ENCODE measurements around the gene ZFHX2.

The ZFHX2 gene

GRCh38 chr14:23573384-23574015 is 21.9 kb upstream of the ZFHX2 start:
- in situ Hi-C loops (cut with HindIII; ENCODE audit: low sequenced_read_pairs) = no loop called here

DNA sequence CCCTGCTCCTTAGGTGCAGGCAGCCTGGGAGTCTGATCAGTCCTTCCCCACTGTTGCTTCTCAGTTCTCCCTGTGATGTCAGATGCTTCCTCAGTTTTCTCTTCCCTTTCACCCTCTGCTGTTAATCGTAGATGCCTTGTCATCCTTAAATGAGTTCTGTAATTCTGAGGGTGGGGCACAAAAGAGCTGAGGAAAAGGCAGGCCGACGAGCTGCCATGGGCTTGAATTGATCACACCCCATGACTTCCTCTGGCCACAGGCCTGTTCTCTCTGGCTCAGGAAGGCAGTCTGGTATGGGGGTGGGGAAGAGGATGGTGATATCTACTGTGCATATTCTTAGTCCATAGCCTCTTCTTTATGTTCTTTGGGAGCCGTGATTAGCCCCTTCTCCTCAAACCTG is 21.3 kb upstream of the ZFHX2 start:
- in situ Hi-C loops (cut with HindIII; ENCODE audit: low sequenced_read_pairs) = no loop called here

GRCh38 chr14:23572524-23572828 is 20.9 kb upstream of the ZFHX2 start:
- in situ Hi-C loops (cut with HindIII; ENCODE audit: low sequenced_read_pairs) = no loop called here

DNA sequence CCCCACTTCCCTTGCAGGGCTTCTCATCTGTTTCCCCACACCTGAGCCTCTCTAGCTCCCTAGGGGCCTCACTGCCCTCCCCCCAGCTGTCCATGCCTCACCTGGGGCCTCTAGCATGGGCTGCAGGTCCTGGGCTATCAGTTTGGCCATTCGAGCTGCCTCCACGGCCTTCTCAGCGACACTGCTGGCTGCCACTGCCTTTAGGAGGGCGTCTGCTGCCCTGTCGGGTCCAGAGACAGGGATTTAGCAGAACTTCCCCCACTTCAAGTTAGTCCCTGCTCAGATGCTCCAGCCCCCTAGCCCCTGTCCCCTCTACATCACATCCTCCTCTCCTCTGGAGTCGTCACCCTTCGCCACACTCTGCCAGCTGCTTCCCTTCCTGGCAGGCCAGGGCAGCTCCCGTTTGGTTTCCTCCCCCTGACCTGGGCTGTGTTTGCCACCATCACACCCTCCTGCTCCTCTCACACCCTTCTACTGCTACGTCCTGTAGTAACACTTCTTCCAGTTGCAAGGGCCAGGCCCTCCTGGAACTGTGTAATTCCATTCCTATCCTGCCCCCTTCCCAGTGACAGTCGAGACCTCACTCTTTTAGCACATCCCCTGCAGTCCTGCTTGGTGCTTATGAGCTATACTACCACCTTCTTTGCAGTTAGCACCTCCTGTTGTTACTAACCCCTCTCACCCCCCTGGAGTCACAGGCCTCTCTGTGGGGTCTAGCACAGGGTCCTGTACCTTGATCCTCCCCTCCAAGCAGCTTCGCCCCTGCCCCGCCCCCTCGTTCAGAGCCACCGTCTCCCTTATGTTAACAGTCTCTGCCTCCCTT is 20.3 kb upstream of the ZFHX2 start:
- in situ Hi-C loops (cut with HindIII; ENCODE audit: low sequenced_read_pairs) = no loop called here

- in situ Hi-C loops (cut with HindIII; ENCODE audit: low sequenced_read_pairs) = no loop called here
These were observed 19.4 kb upstream of the ZFHX2 start for GRCh38 chr14:23570806-23571483.

DNA sequence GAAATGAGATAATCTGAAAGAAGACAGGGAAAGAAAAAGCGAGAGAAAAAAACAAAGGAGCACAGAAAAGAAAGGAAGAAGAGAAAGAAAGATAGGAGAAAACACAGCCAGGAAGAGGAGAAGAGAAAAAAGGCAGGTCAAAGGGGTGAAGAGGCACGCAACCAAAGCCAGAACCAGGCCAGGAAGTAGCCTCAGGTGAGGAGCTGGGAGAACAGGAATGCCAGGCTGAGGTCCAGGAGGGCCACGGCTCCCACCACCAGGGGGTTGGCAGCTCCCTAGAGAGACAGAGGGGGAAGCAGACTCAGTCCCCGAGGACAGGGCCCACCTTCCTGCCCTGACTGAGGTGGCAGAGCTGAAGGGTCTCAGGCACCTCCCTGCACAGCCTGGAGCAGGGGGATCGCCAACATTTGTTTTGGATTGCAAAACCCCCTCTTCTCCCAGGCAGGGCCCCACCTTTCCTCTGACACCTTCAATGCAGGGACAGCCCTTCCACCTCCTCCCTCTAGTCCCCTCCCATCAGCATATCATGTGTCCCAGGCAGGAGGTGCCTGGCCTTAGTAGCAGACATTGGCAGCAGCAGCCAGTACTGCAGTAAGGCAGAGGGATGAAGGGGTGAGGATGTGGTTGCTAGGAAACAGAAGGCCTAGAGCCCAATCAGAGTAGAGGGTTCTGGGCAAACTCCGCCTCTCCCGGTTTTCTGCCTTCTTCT is 18.0 kb upstream of the ZFHX2 start:
- in situ Hi-C loops (cut with HindIII; ENCODE audit: low sequenced_read_pairs) = no loop called here

DNA sequence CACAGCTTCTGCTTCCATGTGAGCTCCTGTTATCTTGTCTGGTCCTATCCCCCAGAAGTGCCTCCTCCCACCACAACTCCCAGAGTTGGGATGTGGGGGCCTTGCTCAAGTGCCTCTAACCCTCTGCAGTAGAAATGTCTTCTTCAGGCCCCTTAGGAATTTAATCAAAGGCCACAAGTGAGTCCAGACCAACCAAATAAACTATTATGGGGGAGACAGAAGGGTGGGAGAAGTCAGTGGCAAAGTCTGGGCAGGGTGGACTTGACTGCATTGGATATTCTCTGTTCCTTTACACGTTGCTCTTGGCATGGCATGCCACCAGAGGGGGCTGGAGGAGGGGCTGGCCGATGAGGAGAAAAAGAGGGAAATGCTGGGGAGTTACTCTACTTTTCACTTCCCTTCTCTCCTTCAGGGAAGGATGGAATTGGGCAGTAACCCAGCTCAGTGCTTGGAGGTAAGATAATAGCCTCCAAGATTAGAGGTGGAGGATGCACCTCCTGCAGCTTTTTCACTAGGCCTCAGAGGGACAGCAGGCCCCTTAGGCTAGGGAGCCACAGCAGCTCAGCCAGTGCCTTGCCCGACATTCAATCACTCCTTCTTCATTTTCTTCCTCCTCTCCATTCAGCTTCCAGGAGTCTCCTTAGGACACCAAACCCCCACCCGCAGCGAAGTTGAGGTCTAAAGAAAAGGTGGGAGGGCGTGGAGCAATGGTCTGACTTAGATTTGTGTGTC is 17.2 kb upstream of the ZFHX2 start:
- in situ Hi-C loops (cut with HindIII; ENCODE audit: low sequenced_read_pairs) = no loop called here

DNA sequence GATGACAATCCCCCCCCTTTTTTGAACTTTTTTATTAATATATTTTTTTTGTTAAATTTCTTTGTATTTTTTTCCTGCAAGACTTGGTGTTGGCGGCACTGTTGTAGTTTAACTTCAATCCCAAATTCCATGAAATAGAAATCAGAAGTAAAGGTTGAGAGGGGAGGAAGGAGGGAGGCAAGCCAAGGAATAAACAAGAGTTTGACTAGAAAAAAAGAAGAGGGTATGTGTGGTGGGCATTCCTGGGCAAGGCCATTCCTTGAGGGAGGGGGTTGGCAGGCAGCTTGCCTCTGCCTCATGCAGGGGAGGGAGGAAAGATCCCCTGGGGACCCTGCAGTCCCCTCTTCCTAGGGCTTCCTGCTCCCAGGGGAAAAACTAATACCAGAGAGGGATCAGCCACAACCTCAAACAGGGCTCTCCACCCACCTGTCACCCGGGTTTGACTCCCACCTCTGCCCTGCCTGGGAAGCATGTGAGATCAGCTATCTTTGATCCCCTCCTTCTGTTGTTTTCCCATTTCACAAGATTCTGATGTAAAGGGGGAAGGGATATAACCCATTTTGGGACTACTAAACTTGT is 16.5 kb upstream of the ZFHX2 start:
- in situ Hi-C loops (cut with HindIII; ENCODE audit: low sequenced_read_pairs) = no loop called here

GRCh38 chr14:23567186-23568020 is 15.8 kb upstream of the ZFHX2 start, which contains the start of gene AP1G2:
Gene AP1G2, minus strand, starts transcription at chr14:23567791. Its CDS starts 477 bp downstream, at chr14:23567314.
- in situ Hi-C loops (cut with HindIII; ENCODE audit: low sequenced_read_pairs) = no loop called here

- in situ Hi-C loops (cut with HindIII; ENCODE audit: low sequenced_read_pairs) = no loop called here
These were observed 15.2 kb upstream of the ZFHX2 start for GRCh38 chr14:23566778-23567185.

- in situ Hi-C loops (cut with HindIII; ENCODE audit: low sequenced_read_pairs) = no loop called here
These were observed 14.7 kb upstream of the ZFHX2 start for GRCh38 chr14:23566112-23566777.

DNA sequence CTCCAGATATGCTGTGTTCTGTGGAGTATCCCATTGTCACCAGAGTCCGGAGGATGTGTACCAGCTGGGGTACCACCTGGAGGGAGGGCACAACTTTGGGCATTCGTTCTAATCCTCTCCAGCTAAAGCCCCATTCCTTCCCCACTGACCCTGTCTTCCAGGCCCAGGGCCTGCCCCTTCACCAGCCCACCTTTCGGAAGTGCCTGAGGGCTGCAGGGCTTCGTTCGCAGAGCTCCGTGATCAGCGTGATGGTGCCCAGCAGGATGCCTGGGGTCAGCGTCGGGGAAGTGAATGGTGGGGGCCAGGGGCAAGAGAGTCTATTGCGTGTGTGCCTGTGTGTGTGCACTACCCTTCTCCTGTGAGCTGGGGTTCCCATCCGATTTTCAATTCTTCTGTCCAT is 14.1 kb upstream of the ZFHX2 start:
- in situ Hi-C loops (cut with HindIII; ENCODE audit: low sequenced_read_pairs) = no loop called here

GRCh38 chr14:23564876-23565275 is 13.3 kb upstream of the ZFHX2 start:
- in situ Hi-C loops (cut with HindIII; ENCODE audit: low sequenced_read_pairs) = no loop called here

- in situ Hi-C loops (cut with HindIII; ENCODE audit: low sequenced_read_pairs) = no loop called here
These were observed 12.7 kb upstream of the ZFHX2 start for GRCh38 chr14:23564181-23564812.

GRCh38 chr14:23563473-23564180 is 12.1 kb upstream of the ZFHX2 start:
- in situ Hi-C loops (cut with HindIII; ENCODE audit: low sequenced_read_pairs) = no loop called here

DNA sequence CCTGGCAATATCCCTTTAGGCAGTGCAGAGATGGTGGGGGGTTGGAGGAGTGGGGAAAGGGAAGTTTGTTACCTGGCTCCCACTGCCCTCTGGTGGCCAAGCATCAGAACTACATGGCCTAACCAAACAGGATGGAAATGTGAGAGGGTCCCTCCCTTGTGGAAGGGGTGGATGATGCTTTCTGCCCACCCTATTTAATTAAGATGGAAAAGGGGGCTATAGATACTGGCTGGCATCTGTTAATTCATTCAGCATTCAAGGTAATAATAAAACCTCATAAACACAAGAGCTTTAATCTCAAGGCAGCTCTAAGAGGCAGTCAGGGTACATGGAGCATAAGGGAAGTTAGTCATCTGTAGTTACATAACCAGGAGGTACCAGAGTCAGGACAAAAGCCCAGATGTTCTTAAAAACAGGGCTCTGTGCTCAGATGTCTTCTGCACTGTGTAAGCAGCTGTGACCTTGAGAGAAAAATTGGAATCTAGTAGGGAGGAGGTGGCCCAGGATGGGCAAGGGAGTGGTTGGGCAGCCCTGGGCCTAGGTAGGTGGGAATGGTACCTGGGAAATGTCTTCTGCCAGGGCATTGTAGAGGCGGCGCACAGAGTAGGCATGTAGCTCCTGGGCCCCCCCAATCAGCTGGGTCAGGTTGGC is 11.4 kb upstream of the ZFHX2 start:
- in situ Hi-C loops (cut with HindIII; ENCODE audit: low sequenced_read_pairs) = no loop called here

All from endothelial cell of hepatic sinusoid (primary cell).